HG03469 (cell line): Measurements from ENCODE around the gene APPBP2.
"Not testable (repeated sequence)": the region's sequence is repeated elsewhere in the genome, so short reads cannot be mapped to it uniquely, and the experiment has no call there.

Source experiments
- ATAC-seq: cut with Tn5 transposase; IDR thresholded peaks from one replicate; pipeline ENCODE4 v1.9.1; 2021; ENCODE audit warnings: mild to moderate bottlenecking, moderate library complexity, moderate number of reproducible peaks; ENCODE audit not compliant: unreplicated experiment

APPBP2 gene

GRCh38 chr17:60506312-60506711, 19.7 kb downstream of the APPBP2 start:
- ATAC-seq = no peak

- ATAC-seq = no peak
Measured at GRCh38 chr17:60502145-60502544, 23.9 kb downstream of the APPBP2 start.

- no peak for ATAC-seq
Measured at GRCh38 chr17:60501589-60501988, 24.5 kb downstream of the APPBP2 start.

GRCh38 chr17:60496041-60496440, 30.0 kb downstream of the APPBP2 start:
- ATAC-seq = no peak

GRCh38 chr17:60495260-60495659, 30.8 kb downstream of the APPBP2 start:
- no peak for ATAC-seq

GRCh38 chr17:60493847-60494321, 32.2 kb downstream of the APPBP2 start:
- no peak for ATAC-seq

GRCh38 chr17:60491771-60492170, 34.3 kb downstream of the APPBP2 start:
- ATAC-seq = no peak

- not testable (repeated sequence) for ATAC-seq
Measured at GRCh38 chr17:60490594-60490993, 35.4 kb downstream of the APPBP2 start.

GRCh38 chr17:60481604-60482003, 44.4 kb downstream of the APPBP2 start:
- no peak for ATAC-seq

- ATAC-seq = no peak
Measured at GRCh38 chr17:60473788-60474187, 52.3 kb downstream of the APPBP2 start.

- ATAC-seq = no peak
Measured at GRCh38 chr17:60472449-60472848, 53.6 kb downstream of the APPBP2 start.

GRCh38 chr17:60471451-60471850, 54.6 kb downstream of the APPBP2 start:
- ATAC-seq = no peak

GRCh38 chr17:60468371-60468770, 57.7 kb downstream of the APPBP2 start:
- no peak for ATAC-seq

GRCh38 chr17:60464343-60464742, 61.7 kb downstream of the APPBP2 start:
- no peak for ATAC-seq

GRCh38 chr17:60463157-60463835, 62.7 kb downstream of the APPBP2 start:
- no peak for ATAC-seq

GRCh38 chr17:60461584-60461983, 64.5 kb downstream of the APPBP2 start:
- no peak for ATAC-seq

GRCh38 chr17:60457148-60457547, 68.9 kb downstream of the APPBP2 start:
- ATAC-seq = no peak

GRCh38 chr17:60455378-60455777, 70.7 kb downstream of the APPBP2 start:
- ATAC-seq = no peak

- no peak for ATAC-seq
Measured at GRCh38 chr17:60451965-60452364, 74.1 kb downstream of the APPBP2 start.

- ATAC-seq = no peak
Measured at GRCh38 chr17:60451071-60451470, 75.0 kb downstream of the APPBP2 start.

GRCh38 chr17:60447375-60447774, 78.7 kb downstream of the APPBP2 start:
- no peak for ATAC-seq

GRCh38 chr17:60445144-60445543, 80.9 kb downstream of the APPBP2 start:
- no peak for ATAC-seq

- ATAC-seq = no peak
Measured at GRCh38 chr17:60443713-60444112, 82.3 kb downstream of the APPBP2 start.
